Endothelial cell of umbilical vein (primary cell): ENCODE measurements around the gene SEMG2. TPM values are rescaled to one million over a fixed set of nuclear protein-coding genes. Genes with fewer than 3 reads are reported as not detected.

Experiments
- BruUV-seq: library from RNA; stranded (reverse); fragments of 400-500 nt; replicated peaks from 2 replicates; lab custom pipeline; 2021; lab: Mats Ljungman, UMichigan
- CTCF ChIA-PET: fragments of 300-600, 350-600 bp; sonication (Branson Sonifier 250); formaldehyde crosslinking; loops from one replicate; lab custom pipeline; 2021; ENCODE audit warnings: antibody characterized with exemption, inconsistent platforms; lab: Charles Lee
- POLR2A ChIA-PET: fragments of 300-600, 350-600 bp; sonication (Branson Sonifier 250); formaldehyde crosslinking; loops from one replicate; lab custom pipeline; 2021; ENCODE audit warnings: antibody characterized with exemption, inconsistent platforms; lab: Charles Lee
- DNase-seq: peaks from one replicate; pipeline ENCODE4 v3.0.0-alpha.2; 2011; ENCODE audit warnings: low read depth, low spot score
- FAIRE-seq: peaks from 2 replicates; lab custom pipeline; 2011; peaks lifted over from hg19 to GRCh38; lab: Jason Lieb, UNC
- H2AFZ ChIP-seq: 2 replicates; pipeline ENCODE4 v1.6.0; 2012; ENCODE audit warnings: low read depth, low read length, control low read depth, inconsistent platforms
- H3K27ac ChIP-seq: 2 replicates; pipeline ENCODE4 v1.5.1; 2011; ENCODE audit warnings: low read depth, mild to moderate bottlenecking, control low read depth, low read length, moderate library complexity; ENCODE audit not compliant: insufficient read depth
- H3K27me3 ChIP-seq, 2 experiments: 2 replicates each; pipeline versions ENCODE4 v1.6.0 to v1.6.1; 2011; ENCODE audit warnings: low read length in 2 of 2, mixed read lengths in 1 of 2; ENCODE audit not compliant: control insufficient read depth in 2 of 2, insufficient read depth in 2 of 2
- H3K36me3 ChIP-seq, 2 experiments: 2 replicates in 1 of 2; 3 replicates in 1 of 2; pipeline ENCODE4 v1.5.1; 2011; ENCODE audit warnings: low read length in 2 of 2, mild to moderate bottlenecking in 1 of 2, moderate library complexity in 1 of 2; ENCODE audit not compliant: control insufficient read depth in 2 of 2, insufficient read depth in 2 of 2; ENCODE audit errors: extremely low read depth in 1 of 2
- H3K4me1 ChIP-seq: 3 replicates; pipeline ENCODE4 v1.5.1; 2011; ENCODE audit warnings: mild to moderate bottlenecking, low read length; ENCODE audit not compliant: control insufficient read depth, insufficient read depth; ENCODE audit errors: extremely low read depth
- H3K4me2 ChIP-seq: 2 replicates; pipeline ENCODE4 v1.6.1; 2011; ENCODE audit warnings: low read length, control low read depth, mixed read lengths; ENCODE audit not compliant: insufficient read depth
- H3K4me3 ChIP-seq, 3 experiments: fragments of 200-600 bp in 1 of 3; sonication (generic), shearing (Covaris generic) in 1 of 3; replicated peaks in 1 of 3; 2 replicates each; pipeline ENCODE4 v1.5.1; 2011 to 2016; ENCODE audit warnings: control low read depth in 3 of 3, low read length in 3 of 3, mild to moderate bottlenecking in 2 of 3, inconsistent platforms in 1 of 3, low read depth in 1 of 3, moderate library complexity in 1 of 3; ENCODE audit not compliant: insufficient read depth in 1 of 3
- H3K79me2 ChIP-seq: 2 replicates; pipeline ENCODE4 v1.6.0; 2012; ENCODE audit warnings: low read length, inconsistent platforms; ENCODE audit not compliant: control insufficient read depth, insufficient read depth
- H3K9ac ChIP-seq: replicated peaks from 2 replicates; pipeline ENCODE3; 2011; ENCODE audit warnings: low read length, control low read depth; ENCODE audit not compliant: insufficient read depth; ENCODE audit errors: extremely low read depth
- H3K9me1 ChIP-seq: replicated peaks from 3 replicates; pipeline ENCODE4 v1.6.0; 2011; ENCODE audit warnings: mild to moderate bottlenecking, low read length; ENCODE audit not compliant: control insufficient read depth, insufficient read depth; ENCODE audit errors: extremely low read depth
- H3K9me3 ChIP-seq: replicated peaks from 2 replicates; pipeline ENCODE4 v1.5.1; 2012; ENCODE audit warnings: low read length, inconsistent platforms; ENCODE audit not compliant: control insufficient read depth, insufficient read depth
- H4K20me1 ChIP-seq: replicated peaks from 2 replicates; pipeline ENCODE3; 2011; ENCODE audit warnings: mild to moderate bottlenecking, low read length; ENCODE audit not compliant: control insufficient read depth, insufficient read depth; ENCODE audit errors: extremely low read depth
- CTCF ChIP-seq, 2 donors: IDR thresholded peaks; 1 replicate in 1 of 2; 2 replicates in 1 of 2; pipeline ENCODE4 v1.5.1; 2011; ENCODE audit warnings: low read length in 2 of 2, mild to moderate bottlenecking in 2 of 2, moderate library complexity in 2 of 2, control low read depth in 1 of 2, inconsistent platforms in 1 of 2, low read depth in 1 of 2; ENCODE audit not compliant: insufficient read depth in 1 of 2; ENCODE audit errors: extremely low read depth in 1 of 2
- EZH2 ChIP-seq: IDR thresholded peaks from 2 replicates; pipeline ENCODE4 v1.6.1; 2012; ENCODE audit warnings: borderline replicate concordance, low read depth, mild to moderate bottlenecking, moderate library complexity, low read length, inconsistent platforms; ENCODE audit not compliant: severe bottlenecking
- FOS ChIP-seq: IDR thresholded peaks from 2 replicates; pipeline ENCODE4 v1.6.1; 2011; ENCODE audit warnings: mild to moderate bottlenecking, low read length, moderate library complexity, borderline replicate concordance; ENCODE audit not compliant: insufficient read depth
- GATA2 ChIP-seq: IDR thresholded peaks from 2 replicates; pipeline ENCODE4 v1.7.0; 2011; ENCODE audit warnings: low read depth, mild to moderate bottlenecking, moderate library complexity, mixed read lengths, low read length; ENCODE audit not compliant: insufficient read length, insufficient read depth
- JUN ChIP-seq: IDR thresholded peaks from 2 replicates; pipeline ENCODE4 v1.6.1; 2011; ENCODE audit warnings: borderline replicate concordance, low read depth; ENCODE audit not compliant: insufficient read length, insufficient read depth
- MAX ChIP-seq: IDR thresholded peaks from 2 replicates; pipeline ENCODE4 v1.6.1; 2011; ENCODE audit not compliant: insufficient read depth, insufficient read length
- MYC ChIP-seq: IDR thresholded peaks from one replicate; pipeline ENCODE4 v1.6.1; 2011; ENCODE audit warnings: mild to moderate bottlenecking, low read depth, low read length
- POLR2A ChIP-seq: IDR thresholded peaks from 2 replicates; pipeline ENCODE4 v1.6.1; 2012; ENCODE audit warnings: low read depth, mild to moderate bottlenecking, control low read depth, low read length
- POLR2AphosphoS5 ChIP-seq: IDR thresholded peaks from 2 replicates; pipeline ENCODE4 v1.6.1; 2012; ENCODE audit warnings: low read depth, mild to moderate bottlenecking, control low read depth, low read length, moderate library complexity; ENCODE audit not compliant: insufficient read depth
- dilution Hi-C: fragments of 300-500 bp; cut with MboI; formaldehyde crosslinking; loops from one replicate; pipeline ENCODE4 v1.15.0; 2019; ENCODE audit warnings: low sequenced_read_pairs; ENCODE audit not compliant: extremely low pct_ligation_motif_present
- intact Hi-C: fragments of 100-400 bp; cut with micrococcal nuclease; formaldehyde crosslinking; loops from one replicate; pipeline ENCODE4 v1.10.0; 2022
- polyA plus RNA-seq, 4 experiments: library from polyadenylated mRNA; depleted of rRNA in 3 of 4; stranded (reverse) in 3 of 4; unstranded in 1 of 4; fragments of >200 nt; gene quantifications; 2 replicates each; pipeline versions ENCODE4 v1.2.1 to v1.2.3, GENCODE V29; 2011 to 2012; ENCODE audit warnings: missing spikeins in 1 of 4
- total RNA-seq: library from RNA; stranded (reverse); gene quantifications from 2 replicates; pipeline ENCODE4 v1.2.3, GENCODE V29; 2021

The SEMG2 gene
- total and polyA plus RNA-seq, 2 donors (not counting 3 experiments of a cell fraction or from before 2014, with no cell fraction given): not detected

- no peaks in the 10 kb centered on the region for H3K9me3 ChIP-seq
- H2AFZ ChIP-seq: no peak overlapping the region
- no peak overlapping the region for H3K9ac ChIP-seq
- peaks cover 0 to 3% of the 10 kb centered on the region in 2 experiments for H3K27me3 ChIP-seq
- no peak for DNase-seq
- no peak overlapping the region for H3K4me3 ChIP-seq
- intact Hi-C loops: no loop called here
- no peaks in the 10 kb centered on the region for H3K4me1 ChIP-seq
- TF ChIP-seq GATA2 (no peak), CTCF (IDR thresholded peaks at IDR 0.05; ENCODE audit: extremely low read depth in 1 of 2, insufficient read depth in 1 of 2, low read depth in 1 of 2, low read length in 2 of 2) (no peak), MAX (no peak), EZH2 (no peak), POLR2A (no peak), FOS (no peak)
- H3K36me3 ChIP-seq: no peaks in the 10 kb centered on the region
- no peak overlapping the region for H3K4me2 ChIP-seq
- H3K79me2 ChIP-seq: no peaks in the 10 kb centered on the region
- dilution Hi-C loops: no loop called here
- POLR2A ChIA-PET: no interaction called here
- no peak for FAIRE-seq
- H4K20me1 ChIP-seq: no peaks in the 10 kb centered on the region
- H3K27ac ChIP-seq: no peak overlapping the region
- H3K9me1 ChIP-seq: no peaks in the 10 kb centered on the region
- no TSS peak for BruUV-seq
- CTCF ChIA-PET: no interaction called here
These were observed 2.0 kb downstream of the SEMG2 start for GRCh38 chr20:45223136-45223535.

GRCh38 chr20:45226287-45226686 lies 5.1 kb downstream of the SEMG2 start:
- intact Hi-C loops (no loop called here), dilution Hi-C loops (no loop called here)
- Histone ChIP-seq H3K4me1 (no peaks in the 10 kb centered on the region), H3K4me3 (no peak overlapping the region), H3K4me2 (no peak overlapping the region), H4K20me1 (no peaks in the 10 kb centered on the region), H3K9me3 (no peaks in the 10 kb centered on the region), H3K9ac (no peak overlapping the region), H3K27me3 (peaks cover 0 to 3% of the 10 kb centered on the region in 2 experiments), H3K9me1 (no peaks in the 10 kb centered on the region), H3K36me3 (no peaks in the 10 kb centered on the region), H2AFZ (no peak overlapping the region), H3K79me2 (no peaks in the 10 kb centered on the region), H3K27ac (no peak overlapping the region)
- CTCF ChIA-PET: no interaction called here
- POLR2A ChIA-PET: no interaction called here
- TF ChIP-seq FOS: no peak
- TF ChIP-seq POLR2AphosphoS5: no peak
- no peak for TF ChIP-seq EZH2
- no peak for TF ChIP-seq JUN
- no peak for TF ChIP-seq MAX
- no peak for TF ChIP-seq GATA2
- no peak for TF ChIP-seq CTCF (IDR thresholded peaks at IDR 0.05; ENCODE audit: extremely low read depth in 1 of 2, insufficient read depth in 1 of 2, low read depth in 1 of 2, low read length in 2 of 2)
- TF ChIP-seq MYC: no peak
- TF ChIP-seq POLR2A: no peak
- DNase-seq (no peak), FAIRE-seq (no peak)
- no TSS peak for BruUV-seq
